AG04449 (cell line): ENCODE measurements around the gene GALNT1.
A peak's percentile ranks its signal among the peaks of the same experiment; 100 is the strongest.

Experiments
- CTCF ChIA-PET: fragments of 350-600 bp; formaldehyde crosslinking; extraction: SDS; loops from one replicate; lab custom pipeline; 2021; ENCODE audit warnings: antibody characterized with exemption; lab: Yijun Ruan, JAX
- POLR2A ChIA-PET: fragments of 400-600, 350-600 bp; formaldehyde crosslinking; extraction: SDS; loops from one replicate; lab custom pipeline; 2020; ENCODE audit warnings: antibody characterized with exemption, inconsistent platforms; lab: Yijun Ruan, JAX
- DNase-seq: peaks from one replicate; pipeline ENCODE4 v3.0.0-alpha.2; 2010; ENCODE audit warnings: low read depth, low spot score
- H3K4me3 ChIP-seq: 2 replicates; pipeline ENCODE4 v1.5.1; 2011; ENCODE audit warnings: low read depth, mild to moderate bottlenecking, control low read depth, low read length
- CTCF ChIP-seq: IDR thresholded peaks from one replicate; pipeline ENCODE4 v1.5.1; 2011; ENCODE audit warnings: mild to moderate bottlenecking, moderate library complexity, low read length, control low read depth, inconsistent platforms; ENCODE audit not compliant: insufficient read depth; ENCODE audit errors: missing control alignments

The GALNT1 gene

GRCh38 chr18:35581546-35581897 lies at the start of gene GALNT1:
Gene GALNT1, plus strand, starts transcription at chr18:35581740. Its CDS starts 72,923 bp downstream, at chr18:35654663.
- CTCF ChIA-PET, result interaction anchor here (2.7 kb wide), 1 partner anchor 174 kb away, joined by 7 read pairs; no protein-coding TSS in a partner anchor
- DNase-seq, result no peak
- POLR2A ChIA-PET, result interaction anchor here (1.2 kb wide), 1 partner anchor 84 kb away, joined by 5 read pairs; the partner anchor contains the start of gene INO80C
- TF ChIP-seq CTCF, result no peak
- peak within 1 kb of the TSS; percentile 72 for H3K4me3 ChIP-seq

GRCh38 chr18:35533916-35534405 lies 47.6 kb upstream of the GALNT1 start:
- no peak for DNase-seq
- no peak for TF ChIP-seq CTCF
- POLR2A ChIA-PET, result no interaction called here
- H3K4me3 ChIP-seq, result no peak overlapping the region
- CTCF ChIA-PET, result no interaction called here

GRCh38 chr18:35535297-35535696 lies 46.2 kb upstream of the GALNT1 start:
- no peak for DNase-seq
- ChIA-PET POLR2A (no interaction called here), CTCF (interaction anchor here (0.6 to 1.4 kb wide), 2 partner anchors 13 to 149 kb away, joined by 3 to 4 read pairs; no protein-coding TSS in a partner anchor)
- no peak for TF ChIP-seq CTCF
- no peak overlapping the region for H3K4me3 ChIP-seq

- no peak overlapping the region for H3K4me3 ChIP-seq
- ChIA-PET POLR2A (no interaction called here), CTCF (no interaction called here)
- no peak for DNase-seq
- TF ChIP-seq CTCF, result no peak
These were observed 39.2 kb upstream of the GALNT1 start for GRCh38 chr18:35542356-35542755.

GRCh38 chr18:35547008-35547605 lies 34.4 kb upstream of the GALNT1 start:
- no peak for DNase-seq
- CTCF ChIA-PET, result no interaction called here
- no peak overlapping the region for H3K4me3 ChIP-seq
- POLR2A ChIA-PET, result no interaction called here
- TF ChIP-seq CTCF, result no peak

- TF ChIP-seq CTCF, result no peak
- POLR2A ChIA-PET, result no interaction called here
- CTCF ChIA-PET, result interaction anchor here (1.5 kb wide), 1 partner anchor 141 kb away, joined by 3 read pairs; no protein-coding TSS in a partner anchor
- H3K4me3 ChIP-seq, result no peak overlapping the region
- no peak for DNase-seq
These were observed 32.0 kb upstream of the GALNT1 start for GRCh38 chr18:35549564-35549963.
